ENCODE measurements around the gene HEXIM2. TPM values are rescaled to one million over a fixed set of nuclear protein-coding genes. Genes with fewer than 3 reads are reported as not detected.

Gene HEXIM2
- total RNA-seq, 1 experiment from 2014 or later = 12.5 TPM

DNA sequence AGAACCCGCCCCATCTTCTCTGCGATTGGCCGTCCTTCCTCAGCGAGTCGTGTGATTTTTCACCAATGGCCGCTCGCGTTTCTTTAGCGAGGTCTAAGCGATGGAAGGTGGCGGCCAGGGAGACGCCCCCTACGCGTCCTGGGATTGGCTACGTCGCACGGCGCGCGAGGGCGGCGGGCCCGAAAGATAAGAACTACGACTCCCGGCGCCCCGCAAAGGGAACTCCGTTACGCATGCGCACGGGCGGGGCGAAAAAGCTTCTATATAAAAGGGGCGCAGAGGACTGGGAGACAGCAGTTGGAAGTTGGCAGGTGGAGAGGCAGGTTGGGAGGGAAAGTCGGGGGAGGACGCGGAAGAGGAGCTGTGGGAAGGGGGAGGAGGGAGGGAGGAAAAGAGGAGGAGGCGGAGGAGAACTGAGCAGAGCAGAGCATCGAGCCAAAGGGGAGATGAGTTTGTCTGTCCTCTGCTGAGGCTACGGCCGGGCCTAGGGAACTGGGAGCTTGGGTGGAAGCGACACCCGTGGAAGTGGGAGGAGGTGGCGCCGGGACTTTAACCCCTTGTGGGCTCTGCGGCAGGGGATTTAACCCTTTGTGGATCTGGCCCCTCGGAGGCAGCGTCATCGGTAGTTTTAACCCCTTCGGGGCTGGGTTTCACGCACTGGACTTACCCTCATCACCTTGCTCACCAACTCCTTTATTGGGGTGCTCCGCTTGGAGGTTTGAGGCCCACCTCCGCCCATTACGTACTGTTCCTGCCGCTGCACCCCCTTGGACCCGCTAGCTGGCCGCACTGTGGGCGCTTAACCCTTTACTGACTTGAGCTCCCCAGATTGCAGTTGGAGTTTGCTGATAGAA, 13.3 kb upstream of the HEXIM2 start, which contains the start of gene HEXIM1:
HEXIM1 (plus strand) TSS at position 293 of the 854 bp plus-strand sequence. CDS start 716 bp downstream, outside the sequence.
- no peaks in the 10 kb centered on the region for H3K9me3 ChIP-seq (ENCODE audit: control insufficient read depth, low read depth, low read length)
- no peak within 1 kb of the TSS for H2AK5ac ChIP-seq (ENCODE audit: insufficient read length, low read length)
- H2BK120ac ChIP-seq (ENCODE audit: low read depth, low read length, poor library complexity, severe bottlenecking) = peak within 1 kb of the TSS; percentile 74
- DNase-seq = peak; percentile 100
- no peak within 1 kb of the TSS for H2BK12ac ChIP-seq (ENCODE audit: insufficient read length, low read depth, low read length)
- peaks cover 2% of the 10 kb centered on the region; the same call in 1 of the 2 replicates for H3K4me1 ChIP-seq (ENCODE audit: insufficient read depth, low read length)
- H4K20me1 ChIP-seq (ENCODE audit: control insufficient read depth, insufficient read depth, insufficient read length) = no peaks in the 10 kb centered on the region
- H3K14ac ChIP-seq (ENCODE audit: insufficient read depth, low read length) = peak within 1 kb of the TSS; percentile 90
- H3K18ac ChIP-seq (ENCODE audit: insufficient read length, low read depth, low read length) = peak within 1 kb of the TSS; percentile 98
- no CpG with 5 or more reads among the region's 58 CpGs for WGBS (ENCODE audit: extremely low coverage, insufficient read length, low lambda C conversion rate)
- Mint-ChIP-seq H3K4me1 (peaks cover 34 to 41% of the 10 kb centered on the region in 2 experiments), H3K9me3 (no peaks in the 10 kb centered on the region; a peak in 1 of 5 replicates), H3K27me3 (ENCODE audit: low read depth) (peaks cover 2% of the 10 kb centered on the region), H3K36me3 (ENCODE audit: insufficient read depth in 1 of 3, low read depth in 3 of 3) (peaks cover 0 to 5% (median 3%) of the 10 kb centered on the region in 3 experiments; a peak in 2 of 7 replicates), H3K27ac (peak within 1 kb of the TSS; percentile 99 to 100 (median 100)), H3K4me3 (peak within 1 kb of the TSS; percentile 98 to 99)
- peak within 1 kb of the TSS; percentile 94 for H4K5ac ChIP-seq (ENCODE audit: insufficient read length, low read depth, low read length)
- peak within 1 kb of the TSS; percentile 5 for H3K56ac ChIP-seq (ENCODE audit: insufficient read length, low read depth, low read length)
- H3K4ac ChIP-seq (ENCODE audit: low read depth, low read length) = no peak within 1 kb of the TSS
- TF ChIP-seq, protein P1, sequence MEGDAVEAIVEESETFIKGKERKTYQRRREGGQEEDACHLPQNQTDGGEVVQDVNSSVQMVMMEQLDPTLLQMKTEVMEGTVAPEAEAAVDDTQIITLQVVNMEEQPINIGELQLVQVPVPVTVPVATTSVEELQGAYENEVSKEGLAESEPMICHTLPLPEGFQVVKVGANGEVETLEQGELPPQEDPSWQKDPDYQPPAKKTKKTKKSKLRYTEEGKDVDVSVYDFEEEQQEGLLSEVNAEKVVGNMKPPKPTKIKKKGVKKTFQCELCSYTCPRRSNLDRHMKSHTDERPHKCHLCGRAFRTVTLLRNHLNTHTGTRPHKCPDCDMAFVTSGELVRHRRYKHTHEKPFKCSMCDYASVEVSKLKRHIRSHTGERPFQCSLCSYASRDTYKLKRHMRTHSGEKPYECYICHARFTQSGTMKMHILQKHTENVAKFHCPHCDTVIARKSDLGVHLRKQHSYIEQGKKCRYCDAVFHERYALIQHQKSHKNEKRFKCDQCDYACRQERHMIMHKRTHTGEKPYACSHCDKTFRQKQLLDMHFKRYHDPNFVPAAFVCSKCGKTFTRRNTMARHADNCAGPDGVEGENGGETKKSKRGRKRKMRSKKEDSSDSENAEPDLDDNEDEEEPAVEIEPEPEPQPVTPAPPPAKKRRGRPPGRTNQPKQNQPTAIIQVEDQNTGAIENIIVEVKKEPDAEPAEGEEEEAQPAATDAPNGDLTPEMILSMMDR (conservative IDR thresholded peaks at IDR 0.05) = no peak
- H3K27me3 ChIP-seq (ENCODE audit: insufficient read depth, low read length) = no peaks in the 10 kb centered on the region
- H3K9ac ChIP-seq (ENCODE audit: extremely low read depth, insufficient read length, low read length) = peak within 1 kb of the TSS; percentile 93
- peak within 1 kb of the TSS; percentile 92 for H3K27ac ChIP-seq (ENCODE audit: insufficient read length, low read depth, low read length)
- H4K8ac ChIP-seq (replicated peaks; ENCODE audit: insufficient read length, low read depth, low read length) = no peak within 1 kb of the TSS
- H3K23ac ChIP-seq (ENCODE audit: insufficient read length, low read depth, low read length) = no peak within 1 kb of the TSS
- H3K79me2 ChIP-seq (ENCODE audit: insufficient read depth, low read length) = no peaks in the 10 kb centered on the region; the same call in 1 of the 2 replicates
- H2AFZ ChIP-seq (ENCODE audit: low read length) = no peak within 1 kb of the TSS
- peaks cover 4% of the 10 kb centered on the region for H3K79me1 ChIP-seq (ENCODE audit: insufficient read depth, low read depth, low read length, poor library complexity, severe bottlenecking)
- H3T11ph ChIP-seq (ENCODE audit: low read length) = no peak within 1 kb of the TSS
- H2BK20ac ChIP-seq (ENCODE audit: low read depth, low read length, poor library complexity, severe bottlenecking) = no peak within 1 kb of the TSS
- peak within 1 kb of the TSS; percentile 91 for H3K4me2 ChIP-seq (ENCODE audit: insufficient read depth, insufficient read length, low read length)
- H2BK15ac ChIP-seq (ENCODE audit: low read depth, low read length) = no peak within 1 kb of the TSS
- peaks cover 22% of the 10 kb centered on the region for H3K23me2 ChIP-seq (ENCODE audit: insufficient read length, low read depth, low read length, poor library complexity, severe bottlenecking)
- peak within 1 kb of the TSS; percentile 91 for H2BK5ac ChIP-seq (ENCODE audit: insufficient read length, low read length)
- no peak within 1 kb of the TSS for H4K91ac ChIP-seq (ENCODE audit: insufficient read length, low read depth, low read length)
